Measurements from ENCODE around the gene MPI.

DNA sequence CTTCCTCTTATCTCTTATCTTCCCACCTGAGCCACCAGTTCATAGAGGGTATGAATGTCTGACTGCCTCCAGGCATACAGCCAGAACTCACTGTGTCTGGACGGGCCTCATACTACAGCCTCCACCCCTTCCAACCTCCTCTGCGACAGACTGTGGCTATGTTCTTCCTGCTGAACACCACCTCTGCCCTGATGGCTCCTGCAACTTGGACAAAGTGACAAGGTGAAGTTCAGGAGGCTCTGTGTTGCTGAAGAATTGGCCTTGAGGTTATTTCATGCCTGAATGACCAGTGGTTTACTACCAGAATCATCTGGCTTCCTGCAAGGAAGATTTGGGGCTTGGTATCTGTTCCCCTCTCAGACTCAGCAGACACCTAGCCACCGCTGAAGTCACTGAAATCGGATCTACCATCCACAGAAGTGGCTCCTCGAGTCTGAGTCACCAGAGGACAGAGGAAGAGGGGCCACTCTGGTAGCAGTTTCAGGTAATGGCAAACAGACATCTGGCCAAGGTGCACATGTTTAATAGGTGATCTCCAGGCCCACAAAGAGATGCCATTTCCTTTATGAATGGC lies 32.7 kb upstream of the MPI start:
- TF ChIP-seq, protein P1, sequence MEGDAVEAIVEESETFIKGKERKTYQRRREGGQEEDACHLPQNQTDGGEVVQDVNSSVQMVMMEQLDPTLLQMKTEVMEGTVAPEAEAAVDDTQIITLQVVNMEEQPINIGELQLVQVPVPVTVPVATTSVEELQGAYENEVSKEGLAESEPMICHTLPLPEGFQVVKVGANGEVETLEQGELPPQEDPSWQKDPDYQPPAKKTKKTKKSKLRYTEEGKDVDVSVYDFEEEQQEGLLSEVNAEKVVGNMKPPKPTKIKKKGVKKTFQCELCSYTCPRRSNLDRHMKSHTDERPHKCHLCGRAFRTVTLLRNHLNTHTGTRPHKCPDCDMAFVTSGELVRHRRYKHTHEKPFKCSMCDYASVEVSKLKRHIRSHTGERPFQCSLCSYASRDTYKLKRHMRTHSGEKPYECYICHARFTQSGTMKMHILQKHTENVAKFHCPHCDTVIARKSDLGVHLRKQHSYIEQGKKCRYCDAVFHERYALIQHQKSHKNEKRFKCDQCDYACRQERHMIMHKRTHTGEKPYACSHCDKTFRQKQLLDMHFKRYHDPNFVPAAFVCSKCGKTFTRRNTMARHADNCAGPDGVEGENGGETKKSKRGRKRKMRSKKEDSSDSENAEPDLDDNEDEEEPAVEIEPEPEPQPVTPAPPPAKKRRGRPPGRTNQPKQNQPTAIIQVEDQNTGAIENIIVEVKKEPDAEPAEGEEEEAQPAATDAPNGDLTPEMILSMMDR (IDR thresholded peaks at IDR 0.05; ENCODE audit: control extremely low read depth in 1 of 3, insufficient read depth in 1 of 3, low read depth in 1 of 3, low read length in 3 of 3) = no peak
- TF ChIP-seq MAFK (IDR thresholded peaks at IDR 0.05; ENCODE audit: low read depth, low read length) (no peak), NRF1 (IDR thresholded peaks at IDR 0.05; ENCODE audit: low read depth, low read length) (no peak), RAD21 (IDR thresholded peaks at IDR 0.05 in 1 of 2, conservative IDR thresholded peaks at IDR 0.05 in 1 of 2; ENCODE audit: low read depth in 2 of 2, low read length in 2 of 2) (no peak), PHF8 (conservative IDR thresholded peaks at IDR 0.05; ENCODE audit: low read depth, low read length) (no peak), FOSL1 (IDR thresholded peaks at IDR 0.05; ENCODE audit: insufficient read depth, low read depth, low read length) (no peak), CHD1 (IDR thresholded peaks at IDR 0.05; ENCODE audit: low read depth, low read length) (no peak), BRCA1 (IDR thresholded peaks at IDR 0.05; ENCODE audit: low read depth, low read length) (no peak)
